Right lung (tissue), 5 donors: Measurements from ENCODE around the gene TTYH1. TPM values are rescaled to one million over a fixed set of nuclear protein-coding genes. Genes with fewer than 3 reads are reported as not detected.
A peak's percentile ranks its signal among the peaks of the same experiment; 100 is the strongest.
"Not testable (repeated sequence)": the region's sequence is repeated elsewhere in the genome, so short reads cannot be mapped to it uniquely, and the experiment has no call there.

Experiments used
- DNase-seq, 2 donors: peaks; one replicate each; pipeline ENCODE4 v3.0.0-alpha.2; 2013
- polyA plus RNA-seq, 5 donors: library from polyadenylated mRNA; unstranded; fragments of 120-200 nt; gene quantifications; one replicate each; pipeline versions ENCODE4 v1.2.1 to v1.2.3, GENCODE V29; 2013; ENCODE audit warnings: inconsistent platforms in 1 of 5, low replicate concordance in 1 of 5; ENCODE audit not compliant: insufficient read length in 5 of 5, insufficient read depth in 1 of 5

TTYH1 gene
- polyA plus RNA-seq, 5 donors = 2.9 to 11.7 (median 4.0) TPM

GRCh38 chr19:54439174-54439851 is 24.0 kb downstream of the TTYH1 start:
- DNase-seq = no peak

GRCh38 chr19:54440641-54441040 is 25.4 kb downstream of the TTYH1 start:
- DNase-seq = no peak

GRCh38 chr19:54444737-54445136 is 29.5 kb downstream of the TTYH1 start:
- DNase-seq = no peak

- not testable (repeated sequence) for DNase-seq
Observed at GRCh38 chr19:54446349-54446748, 31.1 kb downstream of the TTYH1 start.

- peak; percentile 52 to 64 for DNase-seq
Observed at GRCh38 chr19:54448040-54448773, 32.9 kb downstream of the TTYH1 start.

GRCh38 chr19:54448774-54449700 is 33.8 kb downstream of the TTYH1 start, which contains the start of gene LENG8:
Gene LENG8, plus strand, starts transcription at chr19:54449199. Its CDS starts 2,146 bp downstream, at chr19:54451345.
- peak; percentile 99 for DNase-seq

GRCh38 chr19:54449701-54450069 is 34.4 kb downstream of the TTYH1 start:
- DNase-seq = no peak

GRCh38 chr19:54451331-54451871 is 36.1 kb downstream of the TTYH1 start:
- DNase-seq = no peak

GRCh38 chr19:54451997-54452396 is 36.7 kb downstream of the TTYH1 start:
- no peak for DNase-seq

GRCh38 chr19:54452626-54453025 is 37.4 kb downstream of the TTYH1 start:
- no peak for DNase-seq

GRCh38 chr19:54453921-54454780 is 38.9 kb downstream of the TTYH1 start:
- no peak for DNase-seq

GRCh38 chr19:54454781-54455675 is 39.8 kb downstream of the TTYH1 start:
- DNase-seq = no peak

GRCh38 chr19:54455786-54456422 is 40.6 kb downstream of the TTYH1 start:
- DNase-seq = no peak

- no peak for DNase-seq
Observed at GRCh38 chr19:54456423-54457373, 41.4 kb downstream of the TTYH1 start.

- no peak for DNase-seq
Observed at GRCh38 chr19:54457773-54458647, 42.7 kb downstream of the TTYH1 start.

GRCh38 chr19:54458648-54459281 is 43.5 kb downstream of the TTYH1 start:
- no peak for DNase-seq
